ENCODE measurements around the gene SYTL3. TPM values are rescaled to one million over a fixed set of nuclear protein-coding genes. Genes with fewer than 3 reads are reported as not detected.

SYTL3 gene
- polyA plus RNA-seq, 1 of the 3 experiments (the other 2 are of a cell fraction), result 2.3 TPM

- no peak for DNase-seq
- peaks cover 10% of the 10 kb centered on the region for H3F3A ChIP-seq (replicated peaks; ENCODE audit: insufficient read depth)
- TF ChIP-seq GABPA (IDR thresholded peaks at IDR 0.05; ENCODE audit: low read depth) (no peak), RFX5 (IDR thresholded peaks at IDR 0.05; ENCODE audit: low read length) (no peak), TAF1 (IDR thresholded peaks at IDR 0.05; ENCODE audit: borderline replicate concordance, low read depth, low read length) (no peak), CHD2 (IDR thresholded peaks at IDR 0.05; ENCODE audit: low read length, partially characterized antibody) (no peak), RXRA (IDR thresholded peaks at IDR 0.05; ENCODE audit: borderline replicate concordance, low read depth) (no peak), GATA2 (CRISPR knock-in tag; IDR thresholded peaks at IDR 0.05) (no peak), RCOR1 (IDR thresholded peaks at IDR 0.05; ENCODE audit: low read length) (no peak), FOXM1 (IDR thresholded peaks at IDR 0.05; ENCODE audit: low read depth) (no peak), MEF2A (IDR thresholded peaks at IDR 0.05; ENCODE audit: borderline replicate concordance, low read depth) (no peak), SMC3 (IDR thresholded peaks at IDR 0.05; ENCODE audit: low read depth, low read length) (no peak)
- WGBS (ENCODE audit: low lambda C conversion rate), result 89% methylated on average over 4 of the region's 5 CpGs
- no peaks in the 10 kb centered on the region for H3K36me3 ChIP-seq (replicated peaks in 1 of 2; ENCODE audit: control insufficient read depth in 1 of 2, insufficient read depth in 2 of 2, low read length in 1 of 2)
- H3K9ac ChIP-seq, result no peak overlapping the region
- peaks cover 55% of the 10 kb centered on the region for H4K20me1 ChIP-seq (ENCODE audit: insufficient read depth)
- no peak overlapping the region for H3K27ac ChIP-seq (ENCODE audit: low read depth in 2 of 2, low read length in 1 of 2)
- no peak overlapping the region for H2AFZ ChIP-seq (ENCODE audit: low read depth)
- H3K4me3 ChIP-seq (ENCODE audit: low read depth in 2 of 2, low read length in 1 of 2), result no peak overlapping the region
- H3K9me3 ChIP-seq, result no peaks in the 10 kb centered on the region
- no peak overlapping the region for H3K4me2 ChIP-seq
- H3K79me2 ChIP-seq (ENCODE audit: insufficient read depth), result peaks cover 100% of the 10 kb centered on the region
- H3K27me3 ChIP-seq (ENCODE audit: insufficient read depth), result no peaks in the 10 kb centered on the region
- H3K9me2 ChIP-seq, result no peaks in the 10 kb centered on the region
- ChIA-PET CTCF (interaction anchor here (0.6 to 1.1 kb wide), 3 partner anchors 95 to 177 kb away, joined by 3 to 4 read pairs (median 3); no protein-coding TSS in a partner anchor), POLR2A (no interaction called here)
- peaks cover 25 to 27% of the 10 kb centered on the region in 2 experiments; a peak in 3 of 4 replicates for H3K4me1 ChIP-seq (ENCODE audit: control insufficient read depth in 1 of 2, insufficient read depth in 2 of 2, low read depth in 1 of 2, low read length in 1 of 2)
Observed at GRCh38 chr6:158795516-158795915, 145.7 kb downstream of the SYTL3 start.

- CTCF ChIA-PET, result interaction anchor here (0.6 to 1.6 kb wide), 2 partner anchors 15 to 96 kb away, joined by 3 read pairs; no protein-coding TSS in a partner anchor
- Histone ChIP-seq H3K9me3 (no peaks in the 10 kb centered on the region), H2AFZ (ENCODE audit: low read depth) (no peak overlapping the region), H3K9ac (no peak overlapping the region), H3K79me2 (ENCODE audit: insufficient read depth) (peaks cover 100% of the 10 kb centered on the region), H3K27ac (ENCODE audit: low read depth in 2 of 2, low read length in 1 of 2) (no peak overlapping the region), H3K4me2 (no peak overlapping the region), H3K4me3 (ENCODE audit: low read depth in 2 of 2, low read length in 1 of 2) (no peak overlapping the region), H3K36me3 (replicated peaks in 1 of 2; ENCODE audit: control insufficient read depth in 1 of 2, insufficient read depth in 2 of 2, low read length in 1 of 2) (no peaks in the 10 kb centered on the region), H3K27me3 (ENCODE audit: insufficient read depth) (no peaks in the 10 kb centered on the region), H3K9me2 (no peaks in the 10 kb centered on the region), H4K20me1 (ENCODE audit: insufficient read depth) (peaks cover 51% of the 10 kb centered on the region), H3F3A (replicated peaks; ENCODE audit: insufficient read depth) (peaks cover 12% of the 10 kb centered on the region), H3K4me1 (ENCODE audit: control insufficient read depth in 1 of 2, insufficient read depth in 2 of 2, low read depth in 1 of 2, low read length in 1 of 2) (peaks cover 26 to 28% of the 10 kb centered on the region in 2 experiments; a peak in 3 of 4 replicates)
- TF ChIP-seq REST (IDR thresholded peaks at IDR 0.05; ENCODE audit: low read depth, low read length) (no peak), USF2 (IDR thresholded peaks at IDR 0.05; ENCODE audit: borderline replicate concordance, low read depth, low read length) (no peak), NFIC (IDR thresholded peaks at IDR 0.05; ENCODE audit: borderline replicate concordance) (no peak), NRF1 (IDR thresholded peaks at IDR 0.05; ENCODE audit: low read depth, low read length) (no peak), FOSL2 (IDR thresholded peaks at IDR 0.05; ENCODE audit: borderline replicate concordance, low read depth) (no peak), YY1 (IDR thresholded peaks at IDR 0.05; ENCODE audit: low read depth) (no peak), EZH2phosphoT487 (IDR thresholded peaks at IDR 0.05; ENCODE audit: borderline replicate concordance, low read depth) (no peak)
- 94% methylated on average over 3 of the region's 3 CpGs for WGBS (ENCODE audit: low lambda C conversion rate)
- POLR2A ChIA-PET, result no interaction called here
- DNase-seq, result no peak
Observed at GRCh38 chr6:158796353-158796752, 146.5 kb downstream of the SYTL3 start.
